MM.1S (cell line): ENCODE data around the gene FZD7.

Experiments used
- EZH2 ChIP-seq: fragments of 300-600 bp; sonication (generic); optimal IDR thresholded peaks from 2 replicates; pipeline ENCODE3; 2017; ENCODE audit warnings: low read depth, mild to moderate bottlenecking, antibody characterized with exemption, low read length, mixed read lengths
- TF ChIP-seq, protein P1 (sequence below): fragments of 300-600 bp; sonication (generic); IDR thresholded peaks from 2 replicates; pipeline ENCODE4 v1.5.1; 2016; ENCODE audit warnings: antibody characterized with exemption, low read length, mixed read lengths

DNA sequence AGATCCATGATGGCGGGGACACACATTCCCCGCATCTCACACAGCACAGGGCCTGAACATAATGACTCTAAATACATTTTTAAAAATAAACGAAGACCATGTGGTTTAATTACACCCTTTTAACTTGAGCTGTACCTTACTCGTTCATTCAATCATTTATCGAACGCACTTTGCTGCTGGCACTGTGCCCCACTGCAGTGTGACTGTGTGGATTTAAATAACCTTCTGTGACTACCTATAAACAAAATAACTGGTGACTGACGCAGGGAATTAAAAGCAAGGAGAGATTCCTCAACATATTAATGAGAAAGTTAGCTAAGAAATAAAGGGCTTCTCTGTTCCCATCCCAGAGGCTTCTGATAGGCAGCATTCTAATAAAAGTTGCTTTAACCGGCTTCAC, 10.9 kb upstream of the FZD7 start:
- TF ChIP-seq EZH2: no peak
- TF ChIP-seq, protein P1, sequence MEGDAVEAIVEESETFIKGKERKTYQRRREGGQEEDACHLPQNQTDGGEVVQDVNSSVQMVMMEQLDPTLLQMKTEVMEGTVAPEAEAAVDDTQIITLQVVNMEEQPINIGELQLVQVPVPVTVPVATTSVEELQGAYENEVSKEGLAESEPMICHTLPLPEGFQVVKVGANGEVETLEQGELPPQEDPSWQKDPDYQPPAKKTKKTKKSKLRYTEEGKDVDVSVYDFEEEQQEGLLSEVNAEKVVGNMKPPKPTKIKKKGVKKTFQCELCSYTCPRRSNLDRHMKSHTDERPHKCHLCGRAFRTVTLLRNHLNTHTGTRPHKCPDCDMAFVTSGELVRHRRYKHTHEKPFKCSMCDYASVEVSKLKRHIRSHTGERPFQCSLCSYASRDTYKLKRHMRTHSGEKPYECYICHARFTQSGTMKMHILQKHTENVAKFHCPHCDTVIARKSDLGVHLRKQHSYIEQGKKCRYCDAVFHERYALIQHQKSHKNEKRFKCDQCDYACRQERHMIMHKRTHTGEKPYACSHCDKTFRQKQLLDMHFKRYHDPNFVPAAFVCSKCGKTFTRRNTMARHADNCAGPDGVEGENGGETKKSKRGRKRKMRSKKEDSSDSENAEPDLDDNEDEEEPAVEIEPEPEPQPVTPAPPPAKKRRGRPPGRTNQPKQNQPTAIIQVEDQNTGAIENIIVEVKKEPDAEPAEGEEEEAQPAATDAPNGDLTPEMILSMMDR: no peak
